IPS DF 19.7 (cell line): Measurements from ENCODE around the gene DENND1A.
"Not testable (repeated sequence)": the region's sequence is repeated elsewhere in the genome, so short reads cannot be mapped to it uniquely, and the experiment has no call there.

Experiments
- DNase-seq: peaks from one replicate; pipeline ENCODE4 v3.0.0-alpha.2; 2013; ENCODE audit warnings: low read depth, low spot score

The DENND1A gene

GRCh38 chr9:123339666-123340510 lies 590.0 kb downstream of the DENND1A start:
- no peak for DNase-seq

DNA sequence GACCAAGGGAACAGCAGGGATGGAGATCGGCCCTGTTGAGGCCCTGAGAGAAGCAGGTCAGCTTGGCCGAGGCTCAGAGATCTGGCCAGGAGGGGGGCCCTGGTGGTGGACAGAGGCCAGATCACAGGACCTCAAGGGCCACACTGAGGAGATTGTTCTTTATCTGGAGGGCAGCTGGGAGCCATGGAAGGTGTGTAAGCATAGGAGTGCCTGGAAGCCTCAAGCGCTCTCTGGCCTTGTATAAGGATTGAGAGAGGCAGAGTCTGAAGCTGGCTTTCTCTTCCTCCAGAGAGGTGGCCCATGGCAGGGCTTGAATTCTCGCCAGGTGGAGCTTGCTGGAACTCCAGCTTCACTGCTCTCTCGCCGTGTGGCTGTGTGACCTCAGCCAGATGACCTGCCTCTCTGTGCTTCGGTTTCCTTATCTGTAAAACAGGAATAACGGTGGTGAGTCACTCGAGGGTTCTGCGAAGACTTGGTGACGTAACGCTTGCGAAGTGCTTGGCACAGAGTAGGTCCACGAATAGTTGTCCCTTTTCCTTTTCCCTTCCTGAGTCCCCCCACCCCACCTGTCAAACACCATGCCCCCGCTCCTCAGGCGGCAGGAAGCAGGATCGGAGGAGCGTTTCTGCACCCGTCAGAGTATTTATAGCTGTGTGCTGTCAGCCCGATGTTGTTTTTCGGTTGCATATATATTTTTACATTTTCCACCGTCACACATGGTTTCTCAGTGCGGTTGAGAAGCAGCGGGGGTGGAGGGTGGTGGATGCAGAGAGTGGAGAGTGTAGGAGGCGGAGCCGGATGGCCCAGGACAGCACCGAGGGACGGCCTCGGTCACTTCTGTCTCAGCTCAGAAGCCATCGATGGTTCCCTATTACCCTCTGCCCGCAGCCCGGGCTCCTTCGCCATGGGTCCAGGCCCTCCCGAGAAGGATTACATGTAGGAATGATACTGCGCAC lies 590.9 kb downstream of the DENND1A start:
- no peak for DNase-seq

- no peak for DNase-seq
Observed at GRCh38 chr9:123337971-123338370, 592.0 kb downstream of the DENND1A start.

DNA sequence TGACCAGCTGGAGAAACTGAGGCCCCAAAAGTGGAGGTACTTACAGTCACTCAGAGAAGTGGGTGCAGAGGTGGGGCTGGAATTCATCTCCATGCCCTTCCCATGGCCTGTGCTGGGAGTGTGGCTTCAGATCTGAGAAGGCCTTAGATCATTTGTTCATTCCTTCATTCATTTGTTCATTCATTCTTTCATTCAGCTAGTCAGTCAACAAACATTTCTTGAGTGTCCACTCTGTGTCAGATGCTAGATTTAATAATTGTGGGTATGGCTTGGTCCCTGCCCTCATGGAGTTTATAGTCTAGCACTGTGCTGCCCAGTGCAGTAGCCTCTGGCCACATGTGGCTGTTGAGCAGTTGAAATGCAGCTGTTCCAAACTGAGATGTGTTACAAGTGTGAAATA lies 593.0 kb downstream of the DENND1A start:
- no peak for DNase-seq

DNA sequence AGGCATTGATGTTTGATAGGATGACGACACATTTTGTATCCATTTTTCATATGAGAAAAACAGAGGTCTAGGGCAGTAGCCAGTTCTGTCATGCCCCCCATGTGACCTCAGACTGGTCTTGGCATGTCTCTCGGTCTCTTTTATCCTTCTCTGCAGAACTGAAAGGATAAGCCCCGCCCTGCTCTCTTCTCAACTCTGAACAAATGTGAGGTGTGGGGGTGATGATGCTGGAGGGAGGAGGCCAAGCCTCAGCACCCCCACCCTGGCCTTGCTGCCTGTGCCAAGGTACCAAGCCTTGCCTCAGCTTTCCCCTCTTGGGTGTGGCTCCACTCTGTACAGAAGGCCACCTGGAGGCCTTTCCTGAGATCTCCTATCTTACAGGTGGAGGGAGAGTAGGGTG lies 593.5 kb downstream of the DENND1A start:
- no peak for DNase-seq

DNA sequence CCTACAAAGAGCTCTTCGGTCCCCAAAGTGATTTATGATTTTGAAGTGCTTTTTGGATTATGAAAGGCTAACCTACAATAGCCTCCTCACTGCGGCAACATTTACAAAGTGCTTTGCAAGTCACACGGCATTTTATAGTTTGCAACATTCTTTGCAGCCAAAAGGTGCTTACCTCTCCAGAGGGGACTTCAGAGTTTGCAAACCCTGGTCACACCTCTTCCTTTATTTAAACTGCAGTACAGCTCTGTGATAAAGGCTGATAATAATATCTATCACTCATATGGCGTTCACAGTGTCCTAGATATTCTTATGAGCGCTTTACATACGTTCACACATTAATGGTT lies 594.0 kb downstream of the DENND1A start:
- DNase-seq = no peak

DNA sequence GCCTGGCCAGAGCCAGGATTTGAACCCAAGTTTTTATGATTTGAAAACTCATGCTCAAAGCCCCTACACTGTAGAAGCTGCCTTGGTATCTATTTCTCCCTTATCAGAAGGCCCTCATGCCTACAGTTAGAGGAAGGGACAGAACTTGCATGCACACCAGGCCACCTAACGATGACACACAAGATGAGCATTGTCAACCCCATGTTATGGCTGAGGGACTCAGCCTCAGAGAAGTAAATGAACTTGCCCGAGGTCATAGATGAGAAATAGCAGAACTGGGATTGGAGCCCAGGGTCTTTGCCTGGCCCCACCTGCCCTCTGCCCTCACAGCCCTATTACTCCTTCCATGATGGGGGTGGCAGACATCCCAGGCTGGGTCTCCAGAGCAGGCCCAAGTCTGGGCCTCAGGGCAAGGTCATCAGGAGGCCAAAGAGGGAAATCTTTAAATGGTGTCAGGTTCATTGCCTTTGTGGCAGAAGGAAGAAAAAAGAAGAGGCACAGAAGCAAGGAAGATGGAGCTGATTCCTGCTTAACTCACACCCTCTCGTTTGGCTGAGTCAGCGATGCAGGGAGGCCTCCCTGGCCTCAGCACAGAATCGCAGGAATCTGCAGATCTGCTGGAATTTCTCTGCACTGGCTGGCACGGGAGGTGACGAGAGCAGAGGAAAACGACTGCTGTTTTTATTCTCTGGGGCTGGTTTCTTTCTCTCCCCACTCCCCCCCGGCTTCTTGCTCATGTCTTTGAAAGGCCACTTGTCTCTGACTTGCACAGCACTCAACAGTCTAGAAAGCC lies 594.5 kb downstream of the DENND1A start:
- DNase-seq = no peak

DNA sequence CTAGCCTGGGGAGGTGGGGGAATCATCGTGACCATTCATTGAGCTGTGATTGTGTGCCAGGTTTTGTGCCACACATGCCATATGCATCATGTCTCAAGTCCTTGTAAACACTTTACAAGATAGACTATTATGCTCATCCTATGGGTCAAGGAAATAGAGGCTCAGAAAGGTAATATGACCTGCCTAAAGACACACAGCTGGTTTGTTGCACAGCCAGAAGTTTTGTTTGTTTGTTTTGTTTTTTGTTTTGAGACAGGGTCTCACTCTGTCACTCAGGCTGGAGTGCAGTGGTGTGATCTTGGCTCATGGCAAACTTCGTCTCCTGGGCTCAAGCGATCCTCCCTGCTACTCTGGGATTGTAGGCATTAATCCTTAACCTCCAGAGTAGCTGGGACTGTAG lies 595.3 kb downstream of the DENND1A start:
- DNase-seq = no peak

DNA sequence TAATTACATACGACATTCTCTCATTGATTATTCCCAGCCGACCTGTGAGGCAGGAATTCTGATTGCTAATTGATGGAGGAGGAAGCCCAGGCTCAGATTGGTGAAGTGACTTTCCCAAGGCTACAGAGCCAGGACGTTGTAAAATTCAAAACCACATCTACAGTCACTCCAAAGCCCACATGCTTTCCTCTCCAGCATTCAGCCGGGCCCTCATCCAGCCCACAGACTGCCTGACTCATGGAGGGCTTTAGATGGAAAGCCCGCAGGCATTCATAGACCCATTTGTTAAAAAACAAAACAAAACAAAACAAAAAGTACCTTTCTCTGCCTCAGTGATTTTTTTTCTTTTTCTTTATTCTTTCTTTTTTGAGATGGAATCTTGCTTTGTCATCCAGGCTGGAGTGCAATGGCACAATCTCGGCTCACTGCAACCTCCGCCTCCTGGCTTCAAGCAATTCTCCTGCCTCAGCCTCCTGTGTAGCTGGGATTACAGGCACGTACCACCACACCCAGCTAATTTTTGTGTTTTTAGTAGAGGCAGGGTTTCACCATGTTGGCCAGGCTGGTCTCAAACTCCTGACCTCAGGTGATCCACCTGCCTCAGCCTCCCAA lies 596.8 kb downstream of the DENND1A start:
- DNase-seq = not testable (repeated sequence)

GRCh38 chr9:123331346-123332060 lies 598.4 kb downstream of the DENND1A start:
- no peak for DNase-seq
